Breast epithelium (tissue), 4 donors: ENCODE data around the gene PELI3. TPM values are rescaled to one million over a fixed set of nuclear protein-coding genes. Genes with fewer than 3 reads are reported as not detected.

ENCODE experiments used
- DNase-seq, 2 donors: peaks; one replicate each; pipeline ENCODE4 v3.0.0-alpha.2; 2019; ENCODE audit warnings: low spot score in 2 of 2
- H3K27ac ChIP-seq, 2 donors: fragments of 200-600 bp; sonication (generic) in 1 of 2; one replicate each; pipeline ENCODE4 v1.5.1; 2016 to 2019; ENCODE audit warnings: mild to moderate bottlenecking in 1 of 2
- H3K27me3 ChIP-seq, 2 donors: fragments of 200-600 bp; sonication (generic) in 1 of 2; one replicate each; pipeline versions ENCODE4 v1.5.1 to v1.6.0; 2017 to 2019; ENCODE audit warnings: control low read depth in 1 of 2, mild to moderate bottlenecking in 1 of 2
- H3K36me3 ChIP-seq: fragments of 200-600 bp; one replicate; pipeline ENCODE4 v1.5.1; 2019
- H3K4me1 ChIP-seq, 2 donors: fragments of 200-600 bp; sonication (generic); one replicate each; pipeline ENCODE4 v1.5.1; 2016 to 2019; ENCODE audit warnings: control low read depth in 1 of 2
- H3K4me3 ChIP-seq, 3 donors: fragments of 200-600 bp; sonication (generic); 1 replicate in 2 of 3; 2 replicates in 1 of 3; pipeline ENCODE4 v1.5.1; 2016 to 2019; ENCODE audit warnings: mild to moderate bottlenecking in 3 of 3, moderate library complexity in 2 of 3
- H3K9me3 ChIP-seq, 2 donors: fragments of 200-600 bp; sonication (generic) in 1 of 2; one replicate each; pipeline ENCODE4 v1.5.1; 2016 to 2019; ENCODE audit warnings: control low read depth in 1 of 2
- POLR2A ChIP-seq: fragments of 450-650 bp; IDR thresholded peaks from one replicate; pipeline ENCODE4 v1.6.1; 2016; ENCODE audit warnings: antibody characterized with exemption, mild to moderate bottlenecking, moderate library complexity
- POLR2AphosphoS5 ChIP-seq, 3 donors: sonication (generic); formaldehyde crosslinking; IDR thresholded peaks; one replicate each; pipeline ENCODE4 v1.6.1; 2017; ENCODE audit warnings: antibody characterized with exemption in 3 of 3
- intact Hi-C: fragments of 100-400 bp; cut with DNase I; formaldehyde crosslinking; loops from one replicate; pipeline ENCODE4 v1.15.1; 2023; ENCODE audit warnings: low total_unique reads
- total RNA-seq, 3 donors: library from RNA; depleted of rRNA; stranded (reverse); fragments of >200 nt; gene quantifications; one replicate each; pipeline ENCODE4 v1.1.0, GENCODE V29; 2016
- TF ChIP-seq, protein P1 (sequence below), 3 donors: fragments of 450-650 bp; IDR thresholded peaks; one replicate each; pipeline ENCODE4 v1.5.1; 2016 to 2017; ENCODE audit warnings: antibody characterized with exemption in 3 of 3, mild to moderate bottlenecking in 3 of 3, moderate library complexity in 3 of 3

The PELI3 gene
- total RNA-seq, 3 donors from 2014 or later, result 16.0 to 20.0 (median 18.6) TPM

DNA sequence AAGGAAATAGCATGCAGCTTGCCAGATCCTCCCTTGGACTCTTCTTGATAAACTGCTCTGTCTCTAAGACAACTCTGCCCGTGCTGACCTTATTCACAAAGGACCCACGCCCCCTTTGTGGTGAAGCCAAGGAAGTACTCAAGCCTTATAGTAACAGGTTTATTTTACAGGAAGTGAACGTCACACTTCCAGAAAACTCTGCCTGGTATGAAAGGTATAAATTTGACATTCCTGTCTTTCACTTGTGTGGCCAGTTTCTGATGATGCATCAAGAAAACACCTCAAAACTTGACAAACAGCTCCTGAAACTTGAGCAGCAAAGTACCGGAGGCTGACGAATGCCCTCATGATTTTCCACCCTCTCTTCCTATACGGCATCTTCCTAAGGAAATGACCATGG is 12.5 kb upstream of the PELI3 start:
- Histone ChIP-seq H3K27ac (no peak overlapping the region), H3K27me3 (no peaks in the 10 kb centered on the region), H3K4me1 (no peaks in the 10 kb centered on the region), H3K36me3 (no peaks in the 10 kb centered on the region), H3K9me3 (no peaks in the 10 kb centered on the region), H3K4me3 (no peak overlapping the region)
- TF ChIP-seq, protein P1, sequence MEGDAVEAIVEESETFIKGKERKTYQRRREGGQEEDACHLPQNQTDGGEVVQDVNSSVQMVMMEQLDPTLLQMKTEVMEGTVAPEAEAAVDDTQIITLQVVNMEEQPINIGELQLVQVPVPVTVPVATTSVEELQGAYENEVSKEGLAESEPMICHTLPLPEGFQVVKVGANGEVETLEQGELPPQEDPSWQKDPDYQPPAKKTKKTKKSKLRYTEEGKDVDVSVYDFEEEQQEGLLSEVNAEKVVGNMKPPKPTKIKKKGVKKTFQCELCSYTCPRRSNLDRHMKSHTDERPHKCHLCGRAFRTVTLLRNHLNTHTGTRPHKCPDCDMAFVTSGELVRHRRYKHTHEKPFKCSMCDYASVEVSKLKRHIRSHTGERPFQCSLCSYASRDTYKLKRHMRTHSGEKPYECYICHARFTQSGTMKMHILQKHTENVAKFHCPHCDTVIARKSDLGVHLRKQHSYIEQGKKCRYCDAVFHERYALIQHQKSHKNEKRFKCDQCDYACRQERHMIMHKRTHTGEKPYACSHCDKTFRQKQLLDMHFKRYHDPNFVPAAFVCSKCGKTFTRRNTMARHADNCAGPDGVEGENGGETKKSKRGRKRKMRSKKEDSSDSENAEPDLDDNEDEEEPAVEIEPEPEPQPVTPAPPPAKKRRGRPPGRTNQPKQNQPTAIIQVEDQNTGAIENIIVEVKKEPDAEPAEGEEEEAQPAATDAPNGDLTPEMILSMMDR (IDR thresholded peaks at IDR 0.05), result no peak
- TF ChIP-seq POLR2A (no peak), POLR2AphosphoS5 (IDR thresholded peaks at IDR 0.05) (no peak)
- intact Hi-C loops, result no loop called here
- DNase-seq, result no peak

DNA sequence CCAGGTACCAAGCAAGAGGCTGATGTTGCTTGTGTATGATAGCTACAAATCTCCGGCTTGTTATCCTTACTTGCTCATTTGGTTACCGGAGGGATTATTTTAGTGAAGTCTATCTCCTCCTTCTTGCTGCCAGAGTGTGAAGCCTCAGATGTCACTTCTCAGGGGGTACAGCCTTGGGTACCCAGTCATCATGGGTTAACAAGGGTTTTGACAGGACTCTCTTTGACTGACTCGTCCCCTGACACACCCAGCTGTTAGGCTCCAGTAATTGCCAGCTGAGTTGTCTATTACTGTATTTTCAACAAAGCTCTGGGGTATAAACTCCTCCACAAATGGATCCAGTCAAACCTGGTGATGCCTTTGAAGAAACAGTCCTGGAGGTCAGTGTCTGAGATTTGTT is 11.9 kb upstream of the PELI3 start:
- H3K9me3 ChIP-seq, result no peaks in the 10 kb centered on the region
- intact Hi-C loops, result no loop called here
- H3K4me3 ChIP-seq, result no peak overlapping the region
- TF ChIP-seq, protein P1 (IDR thresholded peaks at IDR 0.05), result no peak
- TF ChIP-seq POLR2AphosphoS5 (IDR thresholded peaks at IDR 0.05), result no peak
- H3K36me3 ChIP-seq, result no peaks in the 10 kb centered on the region
- no peak for DNase-seq
- H3K27ac ChIP-seq, result no peak overlapping the region
- H3K4me1 ChIP-seq, result no peaks in the 10 kb centered on the region
- no peaks in the 10 kb centered on the region for H3K27me3 ChIP-seq

DNA sequence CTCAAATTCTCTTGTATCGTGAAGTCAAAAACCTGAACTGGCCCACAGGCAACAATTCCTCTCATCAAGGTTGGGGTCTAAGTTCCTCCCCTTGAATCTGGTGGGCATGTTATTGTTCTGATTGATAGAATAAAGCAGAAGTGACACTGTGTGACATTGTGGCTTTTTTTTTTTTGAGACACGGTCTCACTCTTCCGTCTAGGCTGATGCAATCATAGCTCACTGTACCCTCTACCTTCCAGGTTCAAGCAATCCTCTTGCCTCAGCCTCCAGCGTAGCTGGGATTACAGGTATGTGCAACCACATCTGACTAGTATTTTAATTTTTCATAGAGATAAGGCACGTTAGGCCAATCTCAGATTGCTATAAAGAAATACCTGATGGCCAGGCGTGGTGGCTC is 8.9 kb upstream of the PELI3 start:
- no peak for DNase-seq
- Histone ChIP-seq H3K36me3 (no peaks in the 10 kb centered on the region), H3K9me3 (no peaks in the 10 kb centered on the region), H3K4me3 (no peak overlapping the region), H3K27ac (no peak overlapping the region), H3K27me3 (no peaks in the 10 kb centered on the region), H3K4me1 (no peaks in the 10 kb centered on the region)
- intact Hi-C loops, result no loop called here
- TF ChIP-seq POLR2A (no peak), POLR2AphosphoS5 (IDR thresholded peaks at IDR 0.05) (no peak)
- TF ChIP-seq, protein P1 (IDR thresholded peaks at IDR 0.05), result no peak

DNA sequence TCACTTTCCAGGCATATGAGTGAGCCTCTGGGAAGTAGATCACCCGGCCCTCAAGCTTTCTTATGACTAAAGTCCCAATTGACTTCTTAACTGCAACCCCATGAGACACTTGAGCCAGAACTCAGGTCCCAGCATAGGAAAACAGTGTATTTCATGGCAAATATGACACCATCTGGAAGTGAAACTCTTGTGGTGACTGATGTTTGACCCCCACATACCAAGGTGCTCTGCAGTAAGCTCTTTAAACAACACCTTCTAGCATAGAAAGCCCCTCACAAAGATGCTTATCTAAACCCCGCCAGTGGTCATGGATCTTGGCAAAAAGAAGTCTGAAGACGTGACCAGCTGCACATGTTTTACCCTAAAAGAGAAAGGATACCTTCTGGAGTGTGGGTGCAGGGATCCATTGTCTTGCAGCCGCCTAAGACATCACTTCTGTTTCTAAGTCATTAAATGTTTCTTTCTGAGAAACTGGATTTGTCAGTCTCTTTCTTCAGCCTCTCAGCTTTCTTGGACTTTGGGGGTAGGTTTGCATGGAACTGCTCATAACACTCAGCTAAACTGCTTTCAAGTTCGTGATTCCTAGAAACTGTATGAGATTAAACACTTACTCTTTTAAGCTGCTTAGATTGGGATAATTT is 7.4 kb upstream of the PELI3 start:
- no peak for TF ChIP-seq POLR2AphosphoS5 (IDR thresholded peaks at IDR 0.05)
- TF ChIP-seq, protein P1 (IDR thresholded peaks at IDR 0.05), result no peak
- TF ChIP-seq POLR2A, result no peak
- Histone ChIP-seq H3K4me1 (no peaks in the 10 kb centered on the region), H3K36me3 (no peaks in the 10 kb centered on the region), H3K4me3 (no peak overlapping the region), H3K27me3 (no peaks in the 10 kb centered on the region), H3K9me3 (no peaks in the 10 kb centered on the region), H3K27ac (no peak overlapping the region)
- DNase-seq, result no peak
- intact Hi-C loops, result no loop called here

DNA sequence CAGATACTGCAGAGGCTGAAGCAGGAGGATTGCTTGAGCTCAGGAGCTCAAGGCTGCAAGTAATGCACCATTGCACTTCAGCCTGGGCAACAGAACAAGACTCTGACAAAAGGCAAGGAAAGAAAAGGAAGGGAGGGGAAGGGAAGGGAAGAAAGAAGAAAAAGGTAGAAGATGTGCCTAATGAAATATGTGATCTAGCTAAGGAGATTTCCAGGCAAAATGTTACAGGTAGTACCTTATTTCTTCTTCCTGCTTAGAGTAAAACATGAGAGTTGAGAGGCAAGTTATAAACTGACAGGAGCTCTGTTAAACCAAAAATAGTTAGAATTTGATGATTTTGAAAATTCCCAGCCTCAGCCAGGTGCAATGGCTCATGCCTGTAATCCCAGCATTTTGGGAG is 4.7 kb upstream of the PELI3 start:
- no peak for DNase-seq
- no peaks in the 10 kb centered on the region for H3K36me3 ChIP-seq
- H3K4me1 ChIP-seq, result no peaks in the 10 kb centered on the region
- TF ChIP-seq POLR2AphosphoS5 (IDR thresholded peaks at IDR 0.05), result no peak
- TF ChIP-seq POLR2A, result no peak
- TF ChIP-seq, protein P1 (IDR thresholded peaks at IDR 0.05), result no peak
- H3K9me3 ChIP-seq, result no peaks in the 10 kb centered on the region
- H3K27ac ChIP-seq, result no peak overlapping the region
- no peaks in the 10 kb centered on the region for H3K27me3 ChIP-seq
- intact Hi-C loops, result no loop called here
- no peak overlapping the region for H3K4me3 ChIP-seq
